ENCODE measurements around the gene VRK1.

The VRK1 gene

GRCh38 chr14:96917442-96917963 lies 120.3 kb downstream of the VRK1 start:
- DNase-seq (ENCODE audit: low read depth in 3 of 3) = no peak

GRCh38 chr14:96920023-96920422 lies 122.8 kb downstream of the VRK1 start:
- no peak for DNase-seq (ENCODE audit: low read depth in 3 of 3)

GRCh38 chr14:96920820-96921219 lies 123.6 kb downstream of the VRK1 start:
- no peak for DNase-seq (ENCODE audit: low read depth in 3 of 3)

GRCh38 chr14:96922986-96923385 lies 125.8 kb downstream of the VRK1 start:
- no peak for DNase-seq (ENCODE audit: low read depth in 3 of 3)

- DNase-seq (ENCODE audit: low read depth in 3 of 3) = no peak
These were observed 128.2 kb downstream of the VRK1 start for GRCh38 chr14:96925422-96925821.

GRCh38 chr14:96926001-96926400 lies 128.8 kb downstream of the VRK1 start:
- DNase-seq (ENCODE audit: low read depth in 3 of 3) = no peak

- no peak for DNase-seq (ENCODE audit: low read depth in 3 of 3)
These were observed 131.7 kb downstream of the VRK1 start for GRCh38 chr14:96928779-96929380.

- DNase-seq (ENCODE audit: low read depth in 3 of 3) = no peak
These were observed 132.8 kb downstream of the VRK1 start for GRCh38 chr14:96929950-96930349.

GRCh38 chr14:96930526-96930925 lies 133.3 kb downstream of the VRK1 start:
- no peak for DNase-seq (ENCODE audit: low read depth in 3 of 3)

All from stimulated activated CD4-positive, alpha-beta T cell treated with anti-CD3 and anti-CD28 coated beads, TNF-alpha, amount 100 ng/mL, for 4 hours (primary cell).